Measurements from ENCODE around the gene CABLES1. TPM values are rescaled to one million over a fixed set of nuclear protein-coding genes. Genes with fewer than 3 reads are reported as not detected.

Gene CABLES1
- total and polyA plus RNA-seq, 2 of the 4 experiments (the other 2 are of a cell fraction) = 4.7 to 5.7 TPM

DNA sequence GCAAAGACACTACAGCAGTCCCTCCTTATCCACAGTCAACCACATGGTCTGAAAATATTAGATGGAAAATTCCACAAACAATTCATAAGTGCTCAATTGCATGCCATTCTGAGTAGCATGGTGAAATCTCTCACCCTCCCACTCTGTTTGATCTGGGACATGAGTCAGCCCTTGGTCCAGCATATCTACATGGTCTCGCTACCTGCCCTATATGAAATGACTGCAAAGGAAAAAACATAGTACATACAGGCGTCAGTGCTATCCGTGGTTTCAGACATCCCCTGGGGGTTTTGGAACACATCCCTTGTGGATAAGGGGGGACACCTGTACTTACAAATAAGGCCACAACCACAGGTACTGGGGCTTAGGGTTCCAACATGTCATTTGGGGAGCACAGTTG lies 73.7 kb downstream of the CABLES1 start:
- no peak overlapping the region for H4K91ac ChIP-seq (ENCODE audit: insufficient read depth, low read depth, low read length)
- no peaks in the 10 kb centered on the region for H3K27me3 ChIP-seq (ENCODE audit: control insufficient read depth, insufficient read depth, low read length)
- intact Hi-C loops (cut with micrococcal nuclease) = loop anchor here (5.0 kb wide), 3 partner anchors 72 to 177 kb away; partner anchors contain the start of gene CABLES1
- no peak overlapping the region for H2AK5ac ChIP-seq (ENCODE audit: low read depth, low read length)
- no peak overlapping the region for H3K27ac ChIP-seq (ENCODE audit: insufficient read depth, low read length)
- peaks cover 7% of the 10 kb centered on the region for H3K9me3 ChIP-seq (ENCODE audit: control insufficient read depth, insufficient read depth, low read length)
- 0 out of 2 replicates have a peak overlapping the region, but pooled peaks have one; percentile 4 for H3K4ac ChIP-seq (ENCODE audit: low read depth, low read length)
- no peak overlapping the region for H2AK9ac ChIP-seq (replicated peaks; ENCODE audit: low read depth, low read length, poor library complexity)
- no CpG with 5 or more reads among the region's 3 CpGs for WGBS, 2 experiments (ENCODE audit: extremely low coverage in 2 of 2, insufficient read length in 1 of 2)
- ATAC-seq (ENCODE audit: low read depth) (peak; percentile 34), DNase-seq (peak; percentile 61)
- H3K4me3 ChIP-seq (ENCODE audit: insufficient read depth, low read depth, low read length) = no peak overlapping the region
- no peak overlapping the region for H3K14ac ChIP-seq (replicated peaks; ENCODE audit: low read depth, low read length)
- no peak overlapping the region for H2BK120ac ChIP-seq (ENCODE audit: low read depth, low read length)
- H3K4me2 ChIP-seq (ENCODE audit: low read depth, low read length) = no peak overlapping the region
- H3K9me1 ChIP-seq (ENCODE audit: insufficient read depth, low read length) = peaks cover 46% of the 10 kb centered on the region
- H3K9ac ChIP-seq (ENCODE audit: low read depth, low read length) = no peak overlapping the region
- H3K23ac ChIP-seq (ENCODE audit: low read depth, low read length) = no peak overlapping the region
- H3K4me1 ChIP-seq (ENCODE audit: control insufficient read depth, insufficient read depth, low read length) = peaks cover 26% of the 10 kb centered on the region
- no peak overlapping the region for H3K56ac ChIP-seq (ENCODE audit: extremely low read depth, insufficient read depth, low read length)
- no peak overlapping the region for H3K18ac ChIP-seq (ENCODE audit: low read depth, low read length)
- TF ChIP-seq CEBPB (IDR thresholded peaks at IDR 0.05; ENCODE audit: low read depth, low read length) (peak; percentile 45; the same call in 1 of the 2 replicates), RFX5 (IDR thresholded peaks at IDR 0.05; ENCODE audit: low read depth, low read length) (no peak)
- peaks cover 36% of the 10 kb centered on the region for H3K36me3 ChIP-seq (ENCODE audit: control insufficient read depth, insufficient read depth, low read length)
- no TSS peak for BruUV-seq (replicated peaks)
- in situ Hi-C loops (cut with MboI; ENCODE audit: low sequenced_read_pairs) = no loop called here
- ChIA-PET POLR2A (ENCODE audit: unreplicated experiment) (no interaction called here), CTCF (no interaction called here)
- H4K8ac ChIP-seq (ENCODE audit: low read depth in 2 of 2, low read length in 2 of 2) = no peak overlapping the region
- H2BK15ac ChIP-seq (ENCODE audit: low read depth, low read length) = no peak overlapping the region
- H2BK5ac ChIP-seq (ENCODE audit: low read depth, low read length, poor library complexity, severe bottlenecking) = no peak overlapping the region
- H3K79me1 ChIP-seq (ENCODE audit: low read depth in 1 of 2, low read length in 2 of 2) = peaks cover 12 to 64% of the 10 kb centered on the region in 2 experiments; a peak in 3 of 4 replicates
- H2AFZ ChIP-seq (replicated peaks; ENCODE audit: low read length, poor library complexity) = no peak overlapping the region
- H4K5ac ChIP-seq (ENCODE audit: low read depth, low read length) = no peak overlapping the region
- dilution Hi-C loops (cut with HindIII; ENCODE audit: low sequenced_read_pairs, unreplicated experiment) = no loop called here
- H4K20me1 ChIP-seq (ENCODE audit: insufficient read depth, low read length) = peaks cover 6% of the 10 kb centered on the region
- no peak overlapping the region for H2BK20ac ChIP-seq (ENCODE audit: low read depth, low read length)
